ENCODE data around the gene LRPPRC. TPM values are rescaled to one million over a fixed set of nuclear protein-coding genes. Genes with fewer than 3 reads are reported as not detected.
"Not testable (repeated sequence)": the region's sequence is repeated elsewhere in the genome, so short reads cannot be mapped to it uniquely, and the experiment has no call there.

Gene LRPPRC
- total RNA-seq, 1 experiment from 2014 or later, result 149 TPM

- Histone ChIP-seq H3K36me3 (ENCODE audit: low read depth) (no peaks in the 10 kb centered on the region), H3K27me3 (ENCODE audit: insufficient read depth, low read depth) (peaks cover 32% of the 10 kb centered on the region), H2AFZ (no peak overlapping the region), H3K79me2 (ENCODE audit: low read depth) (no peaks in the 10 kb centered on the region), H3K27ac (no peak overlapping the region), H3K9me3 (ENCODE audit: insufficient read depth, low read depth) (no peaks in the 10 kb centered on the region), H3K4me1 (replicated peaks; ENCODE audit: insufficient read depth) (no peaks in the 10 kb centered on the region), H3K4me3 (no peak overlapping the region), H3K9me2 (ENCODE audit: insufficient read depth) (no peaks in the 10 kb centered on the region), H3F3A (ENCODE audit: insufficient read depth, low read depth) (no peaks in the 10 kb centered on the region), H4K20me1 (ENCODE audit: insufficient read depth) (no peaks in the 10 kb centered on the region), H3K4me2 (no peak overlapping the region)
- CTCF ChIA-PET, result no interaction called here
- DNase-seq, result no peak
- no peak for TF ChIP-seq EZH2 (IDR thresholded peaks at IDR 0.05; ENCODE audit: low read depth)
- TF ChIP-seq, protein P1, sequence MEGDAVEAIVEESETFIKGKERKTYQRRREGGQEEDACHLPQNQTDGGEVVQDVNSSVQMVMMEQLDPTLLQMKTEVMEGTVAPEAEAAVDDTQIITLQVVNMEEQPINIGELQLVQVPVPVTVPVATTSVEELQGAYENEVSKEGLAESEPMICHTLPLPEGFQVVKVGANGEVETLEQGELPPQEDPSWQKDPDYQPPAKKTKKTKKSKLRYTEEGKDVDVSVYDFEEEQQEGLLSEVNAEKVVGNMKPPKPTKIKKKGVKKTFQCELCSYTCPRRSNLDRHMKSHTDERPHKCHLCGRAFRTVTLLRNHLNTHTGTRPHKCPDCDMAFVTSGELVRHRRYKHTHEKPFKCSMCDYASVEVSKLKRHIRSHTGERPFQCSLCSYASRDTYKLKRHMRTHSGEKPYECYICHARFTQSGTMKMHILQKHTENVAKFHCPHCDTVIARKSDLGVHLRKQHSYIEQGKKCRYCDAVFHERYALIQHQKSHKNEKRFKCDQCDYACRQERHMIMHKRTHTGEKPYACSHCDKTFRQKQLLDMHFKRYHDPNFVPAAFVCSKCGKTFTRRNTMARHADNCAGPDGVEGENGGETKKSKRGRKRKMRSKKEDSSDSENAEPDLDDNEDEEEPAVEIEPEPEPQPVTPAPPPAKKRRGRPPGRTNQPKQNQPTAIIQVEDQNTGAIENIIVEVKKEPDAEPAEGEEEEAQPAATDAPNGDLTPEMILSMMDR (conservative IDR thresholded peaks at IDR 0.05), result no peak
- POLR2A ChIA-PET (ENCODE audit: unreplicated experiment), result no interaction called here
- no TSS peak for BruUV-seq (replicated peaks)
- intact Hi-C loops (cut with micrococcal nuclease; ENCODE audit: unreplicated experiment), result no loop called here
These were observed 38.2 kb upstream of the LRPPRC start for GRCh38 chr2:44033947-44034346.

- H3K27ac ChIP-seq; DNase-seq; H4K20me1 ChIP-seq (ENCODE audit: insufficient read depth); BruUV-seq (replicated peaks); H3K4me3 ChIP-seq; H3K9me2 ChIP-seq (ENCODE audit: insufficient read depth); H3K9me3 ChIP-seq (ENCODE audit: insufficient read depth, low read depth); H3F3A ChIP-seq (ENCODE audit: insufficient read depth, low read depth); H3K79me2 ChIP-seq (ENCODE audit: low read depth); H2AFZ ChIP-seq; intact Hi-C loops (cut with micrococcal nuclease; ENCODE audit: unreplicated experiment); POLR2A ChIA-PET (ENCODE audit: unreplicated experiment); H3K36me3 ChIP-seq (ENCODE audit: low read depth); H3K4me1 ChIP-seq (replicated peaks; ENCODE audit: insufficient read depth); CTCF ChIA-PET; H3K4me2 ChIP-seq: not testable (repeated sequence)
- H3K27me3 ChIP-seq (ENCODE audit: insufficient read depth, low read depth), result peaks cover 66% of the 10 kb centered on the region
These were observed 31.3 kb upstream of the LRPPRC start for GRCh38 chr2:44027076-44027475.

GRCh38 chr2:44016282-44016681, 20.5 kb upstream of the LRPPRC start:
- no peak for TF ChIP-seq EZH2 (IDR thresholded peaks at IDR 0.05; ENCODE audit: low read depth)
- TF ChIP-seq, protein P1 (conservative IDR thresholded peaks at IDR 0.05), result no peak
- H3F3A ChIP-seq (ENCODE audit: insufficient read depth, low read depth), result no peaks in the 10 kb centered on the region
- H2AFZ ChIP-seq, result no peak overlapping the region
- CTCF ChIA-PET, result no interaction called here
- H3K9me2 ChIP-seq (ENCODE audit: insufficient read depth), result no peaks in the 10 kb centered on the region
- no peaks in the 10 kb centered on the region for H3K4me1 ChIP-seq (replicated peaks; ENCODE audit: insufficient read depth)
- H3K4me2 ChIP-seq, result no peak overlapping the region
- no peak overlapping the region for H3K27ac ChIP-seq
- no peaks in the 10 kb centered on the region for H3K9me3 ChIP-seq (ENCODE audit: insufficient read depth, low read depth)
- no peaks in the 10 kb centered on the region for H3K79me2 ChIP-seq (ENCODE audit: low read depth)
- DNase-seq, result peak in 1 of 2 experiments; percentile 49
- no peaks in the 10 kb centered on the region for H4K20me1 ChIP-seq (ENCODE audit: insufficient read depth)
- POLR2A ChIA-PET (ENCODE audit: unreplicated experiment), result no interaction called here
- BruUV-seq (replicated peaks), result no TSS peak
- H3K36me3 ChIP-seq (ENCODE audit: low read depth), result no peaks in the 10 kb centered on the region
- no peak overlapping the region for H3K4me3 ChIP-seq
- H3K27me3 ChIP-seq (ENCODE audit: insufficient read depth, low read depth), result peaks cover 78% of the 10 kb centered on the region
- intact Hi-C loops (cut with micrococcal nuclease; ENCODE audit: unreplicated experiment), result no loop called here

GRCh38 chr2:44015239-44015638, 19.4 kb upstream of the LRPPRC start:
- no peaks in the 10 kb centered on the region for H3K4me1 ChIP-seq (replicated peaks; ENCODE audit: insufficient read depth)
- H3K9me3 ChIP-seq (ENCODE audit: insufficient read depth, low read depth), result no peaks in the 10 kb centered on the region
- no peaks in the 10 kb centered on the region for H4K20me1 ChIP-seq (ENCODE audit: insufficient read depth)
- no peaks in the 10 kb centered on the region for H3K79me2 ChIP-seq (ENCODE audit: low read depth)
- H3K36me3 ChIP-seq (ENCODE audit: low read depth), result no peaks in the 10 kb centered on the region
- no TSS peak for BruUV-seq (replicated peaks)
- intact Hi-C loops (cut with micrococcal nuclease; ENCODE audit: unreplicated experiment), result no loop called here
- no peak overlapping the region for H3K4me3 ChIP-seq
- no peak overlapping the region for H2AFZ ChIP-seq
- no peak for DNase-seq
- no peak overlapping the region for H3K27ac ChIP-seq
- POLR2A ChIA-PET (ENCODE audit: unreplicated experiment), result interaction anchor here (0.6 kb wide), 1 partner anchor 153 kb away, joined by 3 read pairs; no protein-coding TSS in a partner anchor
- H3K4me2 ChIP-seq, result no peak overlapping the region
- TF ChIP-seq EZH2 (IDR thresholded peaks at IDR 0.05; ENCODE audit: low read depth), result no peak
- TF ChIP-seq, protein P1 (conservative IDR thresholded peaks at IDR 0.05), result no peak
- H3K9me2 ChIP-seq (ENCODE audit: insufficient read depth), result no peaks in the 10 kb centered on the region
- CTCF ChIA-PET, result no interaction called here
- peaks cover 78% of the 10 kb centered on the region for H3K27me3 ChIP-seq (ENCODE audit: insufficient read depth, low read depth)
- no peaks in the 10 kb centered on the region for H3F3A ChIP-seq (ENCODE audit: insufficient read depth, low read depth)

DNA sequence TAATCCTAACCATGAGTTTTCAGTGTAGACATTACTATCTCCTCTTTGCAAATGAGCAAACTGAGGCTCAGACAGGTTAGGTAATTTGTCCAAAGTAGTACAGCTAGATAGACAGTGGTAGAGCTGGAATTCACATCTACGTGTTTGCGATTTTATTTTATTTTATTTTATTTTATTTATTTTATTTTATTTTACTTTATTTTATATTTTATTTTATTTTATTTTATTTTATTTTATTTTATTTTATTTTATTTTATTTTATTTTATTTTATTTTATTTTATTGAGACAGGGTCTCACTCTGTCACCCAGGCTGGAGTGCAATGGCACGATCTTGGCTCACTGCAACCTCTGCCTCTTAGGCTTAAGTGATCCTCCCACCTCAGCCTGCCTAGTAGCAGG, 17.4 kb upstream of the LRPPRC start:
- intact Hi-C loops (cut with micrococcal nuclease; ENCODE audit: unreplicated experiment); CTCF ChIA-PET; BruUV-seq (replicated peaks): not testable (repeated sequence)

More for the DNA sequence above, 17.4 kb upstream of the LRPPRC start:
- POLR2A ChIA-PET (ENCODE audit: unreplicated experiment); H3K36me3 ChIP-seq (ENCODE audit: low read depth); H3K9me3 ChIP-seq (ENCODE audit: insufficient read depth, low read depth); H3K4me1 ChIP-seq (replicated peaks; ENCODE audit: insufficient read depth); DNase-seq; H3K27ac ChIP-seq; H4K20me1 ChIP-seq (ENCODE audit: insufficient read depth); H3K4me2 ChIP-seq; H3K79me2 ChIP-seq (ENCODE audit: low read depth); H3F3A ChIP-seq (ENCODE audit: insufficient read depth, low read depth); H3K4me3 ChIP-seq; H3K9me2 ChIP-seq (ENCODE audit: insufficient read depth); H2AFZ ChIP-seq: not testable (repeated sequence)
- H3K27me3 ChIP-seq (ENCODE audit: insufficient read depth, low read depth), result peaks cover 75% of the 10 kb centered on the region

Measured in PC-9 (cell line).